GM12891 (cell line): ENCODE data around the gene SP6.

Experiments
- DNase-seq: peaks from one replicate; pipeline ENCODE4 v3.0.0; 2011; ENCODE audit warnings: low spot score; ENCODE audit not compliant: insufficient read length
- FAIRE-seq: peaks from 2 replicates; lab custom pipeline; 2011; peaks lifted over from hg19 to GRCh38; lab: Jason Lieb, UNC
- PAX5 ChIP-seq: IDR thresholded peaks from 2 replicates; pipeline ENCODE4 v1.6.1; 2011; ENCODE audit warnings: low read length, moderate library complexity, mild to moderate bottlenecking; ENCODE audit not compliant: insufficient read depth, severe bottlenecking
- POLR2A ChIP-seq: IDR thresholded peaks from 2 replicates; pipeline ENCODE4 v1.6.1; 2011; ENCODE audit warnings: low read depth, low read length, control low read depth
- POLR2AphosphoS5 ChIP-seq: IDR thresholded peaks from 2 replicates; pipeline ENCODE4 v1.6.1; 2011; ENCODE audit warnings: low read depth, low read length, control low read depth
- POU2F2 ChIP-seq: IDR thresholded peaks from 2 replicates; pipeline ENCODE4 v1.6.1; 2011; ENCODE audit warnings: low read depth, mild to moderate bottlenecking, control low read depth, low read length, moderate library complexity
- SPI1 ChIP-seq: IDR thresholded peaks from 2 replicates; pipeline ENCODE4 v1.6.1; 2011; ENCODE audit warnings: low read depth, low read length, control low read depth
- TAF1 ChIP-seq: IDR thresholded peaks from 2 replicates; pipeline ENCODE4 v1.6.1; 2011; ENCODE audit warnings: low read depth, low read length, control low read depth

SP6 gene

GRCh38 chr17:47837401-47838039 lies 13.4 kb downstream of the SP6 start:
- TF ChIP-seq POLR2A: no peak
- no peak for TF ChIP-seq TAF1
- TF ChIP-seq SPI1: no peak
- no peak for TF ChIP-seq PAX5
- no peak for TF ChIP-seq POU2F2
- TF ChIP-seq POLR2AphosphoS5: no peak
- DNase-seq: no peak
- no peak for FAIRE-seq

GRCh38 chr17:47836601-47837000 lies 14.4 kb downstream of the SP6 start:
- DNase-seq: no peak
- no peak for FAIRE-seq
- TF ChIP-seq PAX5 (no peak), TAF1 (no peak), POLR2A (no peak), POU2F2 (no peak), SPI1 (no peak), POLR2AphosphoS5 (no peak)

GRCh38 chr17:47834756-47835155 lies 16.2 kb downstream of the SP6 start:
- TF ChIP-seq PAX5 (no peak), POU2F2 (no peak), SPI1 (no peak), TAF1 (no peak), POLR2A (no peak), POLR2AphosphoS5 (no peak)
- DNase-seq (no peak), FAIRE-seq (no peak)

GRCh38 chr17:47831934-47832327 lies 19.0 kb downstream of the SP6 start:
- 0 out of 2 replicates have a peak, but pooled peaks have one; percentile 20 for TF ChIP-seq SPI1
- no peak for TF ChIP-seq POLR2AphosphoS5
- TF ChIP-seq TAF1: no peak
- no peak for TF ChIP-seq POU2F2
- TF ChIP-seq POLR2A: no peak
- TF ChIP-seq PAX5: no peak
- DNase-seq: no peak
- FAIRE-seq: no peak

GRCh38 chr17:47831003-47831933 lies 19.7 kb downstream of the SP6 start, which contains the start of the genes LRRC46 and MRPL10:
TSS of gene LRRC46 (plus strand) at chr17:47831670. CDS start at chr17:47831990, 320 bp downstream.
TSS of gene MRPL10 (minus strand) at chr17:47831541. CDS start at chr17:47831511, 30 bp downstream.
- TF ChIP-seq POLR2A (peak; percentile 96), SPI1 (no peak), PAX5 (no peak), POU2F2 (peak; percentile 87; the same call in 1 of the 2 replicates), POLR2AphosphoS5 (peak; percentile 97), TAF1 (peak; percentile 94)
- FAIRE-seq (peak; percentile 94), DNase-seq (peak; percentile 98)

- TF ChIP-seq POLR2AphosphoS5 (no peak), POLR2A (no peak), SPI1 (no peak), TAF1 (no peak), POU2F2 (no peak), PAX5 (no peak)
- FAIRE-seq: no peak
- no peak for DNase-seq
Observed at GRCh38 chr17:47830396-47831002, 20.5 kb downstream of the SP6 start.

- TF ChIP-seq POU2F2: no peak
- FAIRE-seq (no peak), DNase-seq (no peak)
Observed at GRCh38 chr17:47829870-47830269, 21.1 kb downstream of the SP6 start.

- no peak for FAIRE-seq
- TF ChIP-seq TAF1 (no peak), POLR2AphosphoS5 (no peak), PAX5 (no peak), POU2F2 (no peak), POLR2A (no peak), SPI1 (no peak)
- no peak for DNase-seq
Observed at GRCh38 chr17:47823519-47823918, 27.4 kb downstream of the SP6 start.

- TF ChIP-seq POU2F2: no peak
- TF ChIP-seq POLR2AphosphoS5: no peak
- TF ChIP-seq SPI1: no peak
- TF ChIP-seq POLR2A: no peak; the same call in 1 of the 2 replicates
- no peak for TF ChIP-seq TAF1
- TF ChIP-seq PAX5: no peak
- FAIRE-seq (no peak), DNase-seq (no peak)
Observed at GRCh38 chr17:47822785-47823184, 28.2 kb downstream of the SP6 start.
